Right lobe of liver (tissue), 4 donors: ENCODE data around the gene MACROD2.

Experiments
- POLR2A ChIP-seq: fragments of 450-650 bp; IDR thresholded peaks from one replicate; pipeline ENCODE4 v1.6.1; 2017; ENCODE audit warnings: antibody characterized with exemption, mild to moderate bottlenecking
- TF ChIP-seq, protein P1 (sequence below), 4 donors: fragments of 200-600 bp in 3 of 4; fragments of 450-650 bp in 1 of 4; IDR thresholded peaks; one replicate each; pipeline versions ENCODE4 v1.5.1 to v1.8.0; 2016 to 2022; ENCODE audit warnings: antibody characterized with exemption in 4 of 4, mild to moderate bottlenecking in 2 of 4
- donor health status: DM: no; HTN: no; CAD: no.
- donor health status: DM: no; HTN: no; CAD: no.
- donor health status: DM: no; HTN: yes; CAD: no.

DNA sequence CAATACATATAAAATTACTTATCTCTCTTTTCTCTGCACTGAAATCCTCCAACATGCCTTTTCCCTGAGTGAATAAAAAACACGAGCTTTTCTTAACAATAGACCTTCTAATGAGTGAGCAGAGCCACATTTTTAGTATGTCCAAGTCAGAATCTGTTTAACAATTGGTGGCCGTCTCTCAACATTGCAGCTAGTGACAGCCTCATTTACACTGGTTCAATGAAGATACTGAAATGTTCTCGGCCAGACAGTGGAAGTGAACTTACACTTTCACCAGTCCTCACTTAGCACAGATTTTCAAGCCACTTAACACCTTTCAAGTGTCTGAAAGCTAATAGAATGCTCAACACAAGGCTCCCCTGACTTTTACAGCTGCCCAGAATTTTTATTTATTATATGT lies 1810.8 kb downstream of the MACROD2 start:
- TF ChIP-seq, protein P1, sequence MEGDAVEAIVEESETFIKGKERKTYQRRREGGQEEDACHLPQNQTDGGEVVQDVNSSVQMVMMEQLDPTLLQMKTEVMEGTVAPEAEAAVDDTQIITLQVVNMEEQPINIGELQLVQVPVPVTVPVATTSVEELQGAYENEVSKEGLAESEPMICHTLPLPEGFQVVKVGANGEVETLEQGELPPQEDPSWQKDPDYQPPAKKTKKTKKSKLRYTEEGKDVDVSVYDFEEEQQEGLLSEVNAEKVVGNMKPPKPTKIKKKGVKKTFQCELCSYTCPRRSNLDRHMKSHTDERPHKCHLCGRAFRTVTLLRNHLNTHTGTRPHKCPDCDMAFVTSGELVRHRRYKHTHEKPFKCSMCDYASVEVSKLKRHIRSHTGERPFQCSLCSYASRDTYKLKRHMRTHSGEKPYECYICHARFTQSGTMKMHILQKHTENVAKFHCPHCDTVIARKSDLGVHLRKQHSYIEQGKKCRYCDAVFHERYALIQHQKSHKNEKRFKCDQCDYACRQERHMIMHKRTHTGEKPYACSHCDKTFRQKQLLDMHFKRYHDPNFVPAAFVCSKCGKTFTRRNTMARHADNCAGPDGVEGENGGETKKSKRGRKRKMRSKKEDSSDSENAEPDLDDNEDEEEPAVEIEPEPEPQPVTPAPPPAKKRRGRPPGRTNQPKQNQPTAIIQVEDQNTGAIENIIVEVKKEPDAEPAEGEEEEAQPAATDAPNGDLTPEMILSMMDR (IDR thresholded peaks at IDR 0.05), result no peak
- TF ChIP-seq POLR2A, result no peak
